M059J (cell line): ENCODE measurements around the gene MARCHF3. TPM values are rescaled to one million over a fixed set of nuclear protein-coding genes. Genes with fewer than 3 reads are reported as not detected.
"Not testable (repeated sequence)": the region's sequence is repeated elsewhere in the genome, so short reads cannot be mapped to it uniquely, and the experiment has no call there.

Experiments
- DNase-seq: peaks from one replicate; pipeline ENCODE4 v3.0.0-alpha.2; 2012; ENCODE audit warnings: low read depth
- total RNA-seq: library from RNA; depleted of rRNA; stranded (reverse); fragments of >200 nt; shearing (Covaris generic); gene quantifications from 2 replicates; pipeline ENCODE4 v1.2.3, GENCODE V29; 2014

Gene MARCHF3
- total RNA-seq, 1 experiment from 2014 or later = 4.9 TPM

DNA sequence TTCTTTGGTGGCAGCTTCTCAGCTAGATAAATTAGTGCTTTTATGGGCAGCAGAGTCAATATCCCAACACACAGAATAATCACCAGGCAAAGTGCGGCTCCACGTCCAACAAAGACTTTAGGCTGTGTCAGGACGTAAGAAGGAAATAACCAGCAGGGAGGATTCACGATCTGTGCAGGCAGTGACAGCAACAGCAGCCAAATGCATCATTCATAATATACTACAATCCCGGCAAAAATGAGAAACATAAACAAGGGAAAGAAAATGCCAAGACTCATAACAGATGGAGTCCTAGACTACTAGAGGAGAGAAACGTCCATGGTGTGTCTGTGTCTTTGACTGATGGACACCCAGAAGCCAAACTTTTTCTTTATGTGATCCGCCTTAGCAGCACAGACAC is 152.8 kb downstream of the MARCHF3 start:
- DNase-seq = no peak

- DNase-seq = peak; percentile 68
Observed at GRCh38 chr5:126875303-126875785, 155.0 kb downstream of the MARCHF3 start.

DNA sequence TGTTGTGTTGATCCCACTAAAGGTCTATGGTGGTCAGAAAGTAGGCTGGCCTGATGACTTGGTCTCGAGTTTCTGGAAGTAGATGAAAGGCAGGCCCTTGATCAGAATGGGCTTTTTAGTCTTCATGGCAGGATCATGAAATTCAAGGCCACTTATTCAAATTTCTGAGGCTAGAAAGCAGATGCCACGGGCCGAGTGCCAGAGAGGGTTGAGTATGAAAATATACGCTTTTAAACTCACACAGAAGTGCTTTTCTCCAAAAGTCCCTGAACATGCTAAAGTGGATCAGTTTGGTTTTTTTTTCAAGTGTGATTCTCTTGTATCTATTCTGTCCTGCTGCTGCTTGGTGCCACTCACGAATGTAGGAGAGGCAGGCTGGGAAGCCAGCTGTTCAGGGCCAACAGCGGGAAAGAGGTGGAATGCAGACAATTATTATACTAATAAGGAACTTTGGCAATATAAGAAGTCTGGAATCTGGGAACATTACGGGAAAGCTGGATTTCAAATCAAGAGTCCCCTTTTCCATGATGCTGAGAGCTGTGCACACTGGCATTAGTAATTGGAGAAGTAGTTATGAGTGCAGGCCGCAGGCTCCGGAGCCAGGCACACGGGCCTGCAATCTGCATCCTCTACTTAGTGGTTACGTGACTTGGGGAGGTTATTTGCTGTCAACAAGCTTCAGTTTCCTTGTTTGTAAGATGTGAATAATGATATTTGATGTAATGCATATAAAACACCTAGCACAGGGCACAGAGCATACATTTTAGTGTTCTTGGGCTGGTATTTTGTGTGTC is 157.6 kb downstream of the MARCHF3 start:
- no peak for DNase-seq

- DNase-seq = no peak
Observed at GRCh38 chr5:126871441-126871840, 158.9 kb downstream of the MARCHF3 start.

GRCh38 chr5:126869005-126869451 is 161.3 kb downstream of the MARCHF3 start:
- no peak for DNase-seq

DNA sequence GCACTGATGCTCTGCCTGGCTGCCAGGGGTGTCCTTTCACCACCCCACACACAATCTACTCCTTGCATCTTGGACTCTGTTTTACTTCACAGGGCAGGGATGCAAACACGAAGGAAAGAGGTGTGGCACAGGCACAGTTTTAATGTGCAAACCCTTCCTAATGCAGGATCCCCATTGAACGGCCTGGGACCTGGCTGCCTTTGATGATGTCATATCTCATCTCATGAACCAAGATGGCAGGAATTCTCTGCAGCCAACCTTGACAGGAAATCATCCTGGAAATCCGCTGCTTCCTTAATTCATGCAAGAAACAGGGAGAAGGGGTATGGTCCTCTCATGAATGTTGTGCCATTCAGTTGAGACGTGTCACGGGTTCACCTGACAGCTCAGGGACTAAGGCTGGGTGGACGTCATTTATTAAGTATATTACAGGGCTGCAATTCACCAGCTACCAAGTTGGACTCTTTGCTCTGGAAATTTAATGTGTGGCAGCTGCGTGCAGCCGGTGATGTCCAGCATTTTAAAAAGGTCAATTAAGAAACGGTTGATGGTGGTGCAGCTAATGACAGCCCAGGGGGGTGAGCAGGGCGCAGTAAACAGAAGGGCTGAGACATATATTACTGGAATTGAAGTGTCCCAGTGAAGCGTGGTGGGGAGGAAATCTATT is 161.9 kb downstream of the MARCHF3 start:
- DNase-seq = no peak

- DNase-seq = no peak
Observed at GRCh38 chr5:126866851-126867636, 163.3 kb downstream of the MARCHF3 start.

DNA sequence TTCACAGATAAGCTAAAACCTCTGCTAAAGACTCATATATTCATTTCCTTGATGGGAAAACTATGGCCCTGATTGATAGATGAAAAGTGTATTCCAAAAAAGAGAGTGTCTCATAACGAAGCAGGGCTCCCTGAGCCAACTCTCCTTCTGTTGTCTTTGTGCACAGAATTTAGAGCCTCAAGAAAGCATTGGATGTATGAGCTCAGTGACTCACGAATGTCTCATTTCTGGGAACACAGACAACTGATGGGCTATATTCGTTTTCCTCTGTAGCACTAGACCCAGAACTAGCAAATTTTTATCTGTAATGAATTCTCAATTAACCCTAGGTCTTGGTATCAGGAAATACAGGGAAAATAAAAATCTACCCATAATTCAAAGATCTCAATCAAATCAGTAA is 165.1 kb downstream of the MARCHF3 start:
- DNase-seq = peak; percentile 67

DNA sequence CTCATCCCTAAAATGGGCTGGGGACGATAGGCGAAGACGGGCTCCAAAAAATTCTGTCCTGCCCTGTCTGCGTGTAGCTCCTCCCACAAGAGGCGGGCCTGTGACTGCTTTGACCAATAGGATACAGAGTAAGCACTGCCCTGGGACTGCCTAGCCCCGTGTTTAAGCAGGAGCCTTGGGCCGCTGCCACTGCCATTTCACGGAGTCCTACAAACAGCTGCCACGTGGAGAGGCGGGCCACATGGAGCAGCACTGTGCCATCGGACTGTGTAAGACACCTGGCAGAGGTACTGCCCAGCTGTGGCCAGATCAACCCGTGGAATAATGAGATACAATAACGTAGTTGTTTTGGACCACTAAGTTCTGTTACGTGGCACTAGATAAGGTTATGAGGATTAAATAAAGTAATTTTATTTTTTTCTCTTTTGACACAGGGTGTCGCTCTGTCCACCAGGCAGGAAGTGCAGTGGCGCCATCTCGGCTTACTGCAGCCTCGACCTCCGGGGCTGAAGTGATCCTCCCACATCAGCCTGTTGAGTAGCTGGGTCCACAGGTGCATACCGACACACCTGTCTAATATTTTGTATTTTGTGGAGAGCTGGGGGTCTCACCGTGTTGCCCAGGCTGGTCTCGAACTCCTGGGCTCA is 166.2 kb downstream of the MARCHF3 start:
- no peak for DNase-seq

DNA sequence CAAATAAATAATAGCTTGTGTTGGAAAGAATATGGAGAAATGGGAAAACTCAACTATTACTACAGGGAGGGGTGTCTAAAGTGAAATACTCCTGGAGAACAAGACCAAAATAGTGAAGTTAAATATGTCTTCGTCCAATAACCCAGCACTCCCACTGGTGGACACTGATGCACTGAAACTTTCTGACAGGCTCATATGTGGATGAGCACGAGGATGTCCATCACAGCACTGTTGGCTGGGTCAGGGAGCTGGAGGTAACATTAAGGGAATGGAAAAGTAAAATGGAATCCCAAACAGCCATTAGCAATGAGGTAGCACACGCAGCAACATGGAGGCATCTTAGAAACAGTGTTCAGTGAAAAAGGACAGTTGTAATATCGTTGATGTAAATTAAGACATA is 167.0 kb downstream of the MARCHF3 start:
- DNase-seq = no peak

- no peak for DNase-seq
Observed at GRCh38 chr5:126858441-126858840, 171.9 kb downstream of the MARCHF3 start.

- no peak for DNase-seq
Observed at GRCh38 chr5:126857472-126858410, 172.6 kb downstream of the MARCHF3 start.

GRCh38 chr5:126855266-126855665 is 175.1 kb downstream of the MARCHF3 start:
- peak; percentile 26 for DNase-seq

DNA sequence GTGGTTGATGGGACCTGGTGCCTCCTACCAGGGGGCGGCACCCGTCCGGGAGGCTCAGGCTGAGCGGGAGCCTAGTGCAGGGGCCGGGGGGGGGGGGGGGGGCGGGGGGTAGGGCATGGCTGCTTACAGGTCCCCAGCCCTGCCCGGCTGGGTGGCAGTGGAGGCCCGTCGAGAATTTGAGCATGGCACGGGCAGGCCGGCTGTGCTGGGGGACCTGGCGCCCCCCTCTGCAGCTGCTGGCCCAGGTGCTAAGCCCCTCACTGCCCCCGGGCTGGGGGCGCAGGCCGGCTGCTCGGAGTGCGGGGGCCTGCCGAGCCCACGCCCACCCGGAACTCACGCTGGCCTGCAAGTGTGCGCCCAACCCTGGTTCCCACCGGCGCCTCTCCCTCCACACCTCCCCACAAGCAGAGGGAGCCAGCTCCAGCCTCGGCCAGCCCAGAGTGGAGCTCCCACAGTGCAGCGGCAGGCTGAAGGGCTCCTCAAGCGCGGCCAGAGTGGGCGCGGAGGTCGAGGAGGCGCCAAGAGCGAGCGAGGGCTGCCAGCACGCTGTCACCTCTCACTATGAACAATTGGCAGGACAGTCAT is 175.7 kb downstream of the MARCHF3 start:
- DNase-seq = no peak

DNA sequence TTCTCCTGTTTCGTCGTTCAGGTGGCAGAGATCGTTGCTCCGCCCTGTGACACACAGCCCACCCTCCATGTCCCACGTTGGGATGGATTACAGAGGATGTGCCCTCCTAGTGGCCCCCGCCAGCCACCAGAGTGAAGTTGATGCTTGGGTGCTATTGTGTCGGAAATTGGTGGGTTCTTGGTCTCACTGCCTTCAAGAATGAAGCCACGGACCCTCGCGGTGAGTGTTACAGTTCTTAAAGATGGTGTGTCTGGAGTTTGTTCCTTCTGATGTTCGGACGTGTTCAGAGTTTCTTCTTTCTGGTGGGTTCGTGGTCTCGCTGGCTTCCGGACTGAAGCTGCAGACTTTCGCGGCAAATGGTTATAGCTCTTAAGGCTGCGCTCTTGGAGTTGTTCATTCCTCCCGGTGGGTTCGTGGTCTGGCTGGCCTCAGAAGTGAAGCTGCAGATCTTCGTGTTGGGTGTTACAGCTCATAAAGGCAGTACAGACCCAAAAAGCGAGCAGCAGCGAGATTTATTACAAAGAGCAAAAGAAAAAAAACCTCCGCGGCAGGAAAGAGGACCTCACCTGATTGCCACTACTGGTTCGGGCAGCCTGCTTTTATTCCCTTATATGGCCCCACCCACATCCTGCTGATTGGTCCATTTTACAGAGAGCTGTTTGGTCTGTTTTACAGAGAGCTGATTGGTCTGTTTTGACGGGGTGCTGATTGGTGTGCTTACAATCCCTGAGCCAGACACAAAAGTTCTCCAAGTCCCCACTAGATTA is 176.6 kb downstream of the MARCHF3 start:
- not testable (repeated sequence) for DNase-seq

GRCh38 chr5:126852841-126853271 is 177.5 kb downstream of the MARCHF3 start:
- no peak for DNase-seq

DNA sequence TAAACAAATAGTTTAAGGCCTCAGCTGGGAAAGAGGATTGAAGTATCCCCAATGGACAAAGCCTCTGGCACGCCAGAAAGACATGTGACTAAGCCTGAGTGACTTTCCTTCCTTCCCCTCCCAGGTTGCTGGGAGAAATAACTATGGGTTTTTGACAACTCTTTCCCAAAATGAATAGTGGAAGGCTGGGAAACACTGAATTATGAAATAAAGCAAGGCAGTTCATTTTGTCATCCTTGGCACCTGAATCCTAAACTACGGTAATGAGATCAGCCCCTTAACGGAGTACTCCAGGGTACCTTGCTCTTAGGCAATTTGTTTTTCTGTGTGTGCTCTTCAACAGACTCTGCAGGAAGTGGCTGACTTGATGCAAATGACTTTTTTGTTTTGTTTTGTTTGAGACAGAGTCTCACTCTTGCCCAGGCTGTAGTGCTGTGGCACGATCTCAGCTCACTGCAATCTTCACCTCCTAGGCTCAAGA is 178.2 kb downstream of the MARCHF3 start:
- DNase-seq = peak; percentile 7

DNA sequence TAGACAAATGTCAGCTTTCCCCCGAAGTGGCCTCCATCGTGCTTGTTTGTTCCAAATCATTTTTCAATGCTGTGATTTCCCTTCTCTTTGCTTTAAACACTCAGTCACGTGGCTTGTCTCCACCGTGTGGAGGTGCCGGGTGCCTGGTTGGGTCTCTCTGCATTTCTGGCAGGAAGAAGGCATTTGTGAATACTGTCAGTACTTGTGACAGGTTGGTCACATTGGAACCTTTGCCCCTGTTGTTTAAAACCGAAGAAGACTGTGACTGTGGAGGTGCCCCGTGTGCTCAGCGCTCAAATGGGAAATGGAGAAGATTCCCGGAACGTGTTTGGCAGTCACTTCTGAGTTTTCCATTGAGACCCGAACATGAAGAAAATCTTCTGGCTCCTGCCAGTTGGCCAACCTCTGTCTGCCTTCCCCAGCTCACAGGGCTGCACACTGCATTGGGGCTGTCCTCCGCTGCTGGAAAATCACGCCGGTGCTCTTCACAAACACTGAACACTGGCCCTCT is 178.8 kb downstream of the MARCHF3 start:
- no peak for DNase-seq

DNA sequence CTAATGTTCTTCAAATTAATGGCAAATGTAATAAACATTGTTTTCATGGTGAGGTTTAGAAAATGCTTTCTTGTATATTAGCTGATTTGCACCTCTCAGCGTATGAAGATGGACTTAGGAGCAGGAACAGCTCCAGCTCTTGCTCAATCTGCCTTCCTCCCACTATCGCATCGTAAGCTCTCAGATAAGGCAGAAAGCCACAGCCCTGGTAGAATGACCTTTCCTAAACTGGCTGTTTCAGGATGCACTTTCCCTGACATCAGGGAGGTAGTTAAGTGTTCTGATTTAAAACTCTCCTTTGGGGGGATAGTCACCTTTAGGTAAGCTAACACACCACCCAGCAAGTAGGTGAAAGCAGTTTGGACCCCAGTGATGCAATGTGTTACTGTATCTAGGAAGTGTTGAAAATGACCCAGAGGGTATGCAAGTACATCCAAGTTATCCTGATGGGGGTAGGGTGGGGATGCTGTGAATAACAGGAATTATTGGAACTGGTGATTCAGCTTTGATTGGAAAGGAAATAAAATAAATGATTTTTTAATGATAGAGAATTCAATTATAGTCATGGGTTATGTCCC is 181.2 kb downstream of the MARCHF3 start:
- DNase-seq = no peak
